Panc1 (cell line): Measurements from ENCODE around the gene EXOC5.

Experiments used
- POLR2AphosphoS5 ChIP-seq: IDR thresholded peaks from 2 replicates; pipeline ENCODE4 v1.6.1; 2012; ENCODE audit warnings: mild to moderate bottlenecking, low read depth, low read length, moderate library complexity
- SIN3A ChIP-seq: IDR thresholded peaks from 2 replicates; pipeline ENCODE4 v1.6.1; 2012; ENCODE audit warnings: low read depth, mild to moderate bottlenecking, low read length, moderate library complexity, borderline replicate concordance; ENCODE audit not compliant: insufficient read depth
- TF ChIP-seq, protein P1 (sequence below): fragments of 450-650 bp; IDR thresholded peaks from 2 replicates; pipeline ENCODE4 v1.5.1; 2017; ENCODE audit warnings: mild to moderate bottlenecking

DNA sequence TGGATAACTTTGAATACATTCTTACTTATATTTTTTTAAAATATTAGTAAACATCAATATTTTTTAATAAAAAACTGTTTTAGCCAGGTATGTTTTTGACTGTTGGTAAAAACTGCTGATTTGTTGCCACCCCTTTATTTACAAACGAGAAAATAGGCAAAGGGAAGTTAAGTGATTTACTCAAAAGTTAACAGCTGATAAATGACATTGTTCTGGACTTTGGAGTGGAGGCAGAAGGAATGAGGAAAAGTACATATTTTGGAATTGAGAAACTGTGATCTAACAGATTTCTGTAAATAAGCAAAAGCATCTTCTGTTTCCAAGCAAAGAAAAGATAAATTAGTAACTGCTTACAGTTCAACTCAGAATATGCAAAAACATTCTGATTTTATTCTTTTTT lies 4.5 kb upstream of the EXOC5 start:
- TF ChIP-seq, protein P1, sequence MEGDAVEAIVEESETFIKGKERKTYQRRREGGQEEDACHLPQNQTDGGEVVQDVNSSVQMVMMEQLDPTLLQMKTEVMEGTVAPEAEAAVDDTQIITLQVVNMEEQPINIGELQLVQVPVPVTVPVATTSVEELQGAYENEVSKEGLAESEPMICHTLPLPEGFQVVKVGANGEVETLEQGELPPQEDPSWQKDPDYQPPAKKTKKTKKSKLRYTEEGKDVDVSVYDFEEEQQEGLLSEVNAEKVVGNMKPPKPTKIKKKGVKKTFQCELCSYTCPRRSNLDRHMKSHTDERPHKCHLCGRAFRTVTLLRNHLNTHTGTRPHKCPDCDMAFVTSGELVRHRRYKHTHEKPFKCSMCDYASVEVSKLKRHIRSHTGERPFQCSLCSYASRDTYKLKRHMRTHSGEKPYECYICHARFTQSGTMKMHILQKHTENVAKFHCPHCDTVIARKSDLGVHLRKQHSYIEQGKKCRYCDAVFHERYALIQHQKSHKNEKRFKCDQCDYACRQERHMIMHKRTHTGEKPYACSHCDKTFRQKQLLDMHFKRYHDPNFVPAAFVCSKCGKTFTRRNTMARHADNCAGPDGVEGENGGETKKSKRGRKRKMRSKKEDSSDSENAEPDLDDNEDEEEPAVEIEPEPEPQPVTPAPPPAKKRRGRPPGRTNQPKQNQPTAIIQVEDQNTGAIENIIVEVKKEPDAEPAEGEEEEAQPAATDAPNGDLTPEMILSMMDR, result no peak
- TF ChIP-seq SIN3A (no peak), POLR2AphosphoS5 (no peak)
